HepG2 (cell line): ENCODE measurements around the gene BEST3. TPM values are rescaled to one million over a fixed set of nuclear protein-coding genes. Genes with fewer than 3 reads are reported as not detected.

Experiments
- ATAC-seq: fragments of 200-7000 bp; cut with Tn5 transposase; 3 replicates; pipeline ENCODE4 v1.9.1; 2020; ENCODE audit warnings: mild to moderate bottlenecking, moderate library complexity
- BruUV-seq: library from RNA; stranded (reverse); fragments of 400-500 nt; replicated peaks from 2 replicates; lab custom pipeline; 2021; lab: Mats Ljungman, UMichigan
- CTCF ChIA-PET: fragments of 300-600 bp; formaldehyde crosslinking; extraction: SDS; loops from one replicate; lab custom pipeline; 2021; ENCODE audit warnings: low total read pairs, inconsistent platforms, low intra/inter-chr PET ratio; lab: Yijun Ruan, JAX
- POLR2A ChIA-PET: fragments of 350-600 bp; sonication (Branson Sonifier 250); formaldehyde crosslinking; loops from one replicate; lab custom pipeline; 2020; ENCODE audit warnings: antibody characterized with exemption, inconsistent platforms; lab: Yijun Ruan, JAX
- DNase-seq: peaks from one replicate; pipeline ENCODE4 v3.0.0-alpha.2; 2015; ENCODE audit warnings: low spot score
- FAIRE-seq: peaks from 3 replicates; lab custom pipeline; 2011; peaks lifted over from hg19 to GRCh38; lab: Jason Lieb, UNC
- H2AFZ ChIP-seq: one replicate; pipeline ENCODE4 v1.6.1; 2011; ENCODE audit warnings: low read length, inconsistent platforms
- H3K27ac ChIP-seq: fragments of 300-600 bp; 3 replicates; pipeline ENCODE4 v1.8.0; 2011; ENCODE audit warnings: mixed run types, mild to moderate bottlenecking, mixed read lengths, low read length, inconsistent platforms; ENCODE audit not compliant: insufficient read depth; ENCODE audit errors: extremely low read length
- H3K27me3 ChIP-seq, 2 experiments: fragments of 200-600 bp in 1 of 2; 2 replicates in 1 of 2; 3 replicates in 1 of 2; pipeline versions ENCODE4 v1.6.0 to v1.8.0; 2011; ENCODE audit warnings: low read length in 2 of 2, mild to moderate bottlenecking in 2 of 2, moderate library complexity in 2 of 2, inconsistent platforms in 1 of 2; ENCODE audit not compliant: insufficient read depth in 2 of 2, control insufficient read depth in 1 of 2
- H3K36me3 ChIP-seq, 2 experiments: fragments of 200-600 bp in 1 of 2; replicated peaks in 1 of 2; 2 replicates in 1 of 2; 3 replicates in 1 of 2; pipeline versions ENCODE4 v1.5.1 to v1.8.0; 2011; ENCODE audit warnings: low read length in 2 of 2, inconsistent platforms in 1 of 2; ENCODE audit not compliant: insufficient read depth in 2 of 2, control insufficient read depth in 1 of 2
- H3K4me1 ChIP-seq: 2 replicates; pipeline ENCODE4 v1.5.1; 2012; ENCODE audit warnings: low read length, inconsistent platforms; ENCODE audit not compliant: insufficient read depth
- H3K4me2 ChIP-seq: 2 replicates; pipeline ENCODE4 v1.6.0; 2011; ENCODE audit warnings: low read depth, low read length, inconsistent platforms
- H3K4me3 ChIP-seq, 3 experiments: fragments of 200-600 bp in 1 of 3; sonication (generic), shearing (Covaris generic) in 1 of 3; replicated peaks in 1 of 3; 2 replicates each; pipeline ENCODE4 v1.5.1; 2011 to 2016; ENCODE audit warnings: low read length in 3 of 3, inconsistent platforms in 2 of 3, low read depth in 2 of 3, mild to moderate bottlenecking in 2 of 3, control low read depth in 1 of 3, mixed read lengths in 1 of 3; ENCODE audit not compliant: insufficient read depth in 1 of 3
- H3K79me2 ChIP-seq: one replicate; pipeline ENCODE4 v1.6.1; 2011; ENCODE audit warnings: low read length, inconsistent platforms; ENCODE audit not compliant: insufficient read depth
- H3K9ac ChIP-seq: 2 replicates; pipeline ENCODE4 v1.6.0; 2011; ENCODE audit warnings: mild to moderate bottlenecking, low read depth, low read length, inconsistent platforms; ENCODE audit not compliant: insufficient read depth
- H3K9me3 ChIP-seq: 2 replicates; pipeline ENCODE4 v1.5.1; 2012; ENCODE audit warnings: mild to moderate bottlenecking, low read length
- H4K20me1 ChIP-seq: 2 replicates; pipeline ENCODE4 v1.6.0; 2011; ENCODE audit warnings: inconsistent platforms, mild to moderate bottlenecking, low read length, moderate library complexity; ENCODE audit not compliant: insufficient read depth
- ATF7 ChIP-seq, 2 experiments: fragments of 450-650 bp in 1 of 2; sonication (generic) in 1 of 2; formaldehyde crosslinking in 1 of 2; IDR thresholded peaks; 2 replicates each; pipeline versions ENCODE4 v1.4.0 to v1.6.1; 2016 to 2020; ENCODE audit warnings: antibody characterized with exemption in 1 of 2, mild to moderate bottlenecking in 1 of 2, missing genetic modification reagents in 1 of 2
- ZMAT3 ChIP-seq: sonication (generic); formaldehyde crosslinking; conservative IDR thresholded peaks from 2 replicates; pipeline ENCODE4 v1.7.0; 2021; ENCODE audit warnings: missing genetic modification reagents
- WGBS: methylation state at CpG from one replicate; pipeline ENCODE4 v1.1.6; 2017; ENCODE audit warnings: low lambda C conversion rate; 5-methylcytosine and 5-hydroxymethylcytosine counted together
- in situ Hi-C: cut with HindIII; loops from 2 replicates; pipeline ENCODE4 v1.10.0; 2017; ENCODE audit warnings: low pct_unique_long_range_greater_than_20kb; ENCODE audit not compliant: extremely low pct_ligation_motif_present
- intact Hi-C: fragments of 100-400 bp; cut with micrococcal nuclease; formaldehyde crosslinking; loops from one replicate; pipeline ENCODE4 v1.10.0; 2022; ENCODE audit not compliant: unreplicated experiment
- polyA plus RNA-seq, 8 experiments: library from polyadenylated mRNA; depleted of rRNA in 3 of 8; stranded (reverse) in 7 of 8; unstranded in 1 of 8; fragments of >200 nt; fragmentation: Illumina TruSeq in 4 of 8; extraction: Trizol in 4 of 8; gene quantifications; 2 replicates each; pipeline versions ENCODE4 v1.2.1 to v1.2.3, GENCODE V29; 2011 to 2016; ENCODE audit warnings: low read depth in 4 of 8, missing spikeins in 1 of 8, mixed read lengths in 1 of 8; ENCODE audit not compliant: insufficient read depth in 1 of 8
- total RNA-seq, 5 experiments: library from RNA; depleted of rRNA; stranded (reverse); fragments of >200 nt; fragmentation: Illumina TruSeq; extraction: Trizol; gene quantifications; 2 replicates each; pipeline ENCODE4 v1.2.3, GENCODE V29; 2016; ENCODE audit warnings: low read depth in 1 of 5
- TF ChIP-seq, protein P1 (sequence below): sonication (generic); formaldehyde crosslinking; IDR thresholded peaks from 2 replicates; pipeline ENCODE4 v1.4.0; 2020; ENCODE audit warnings: mild to moderate bottlenecking, missing genetic modification reagents, borderline replicate concordance

BEST3 gene
- total and polyA plus RNA-seq, 2 of the 13 experiments (the other 11 are each of a cell fraction or from before 2014, with no cell fraction given) = not detected

DNA sequence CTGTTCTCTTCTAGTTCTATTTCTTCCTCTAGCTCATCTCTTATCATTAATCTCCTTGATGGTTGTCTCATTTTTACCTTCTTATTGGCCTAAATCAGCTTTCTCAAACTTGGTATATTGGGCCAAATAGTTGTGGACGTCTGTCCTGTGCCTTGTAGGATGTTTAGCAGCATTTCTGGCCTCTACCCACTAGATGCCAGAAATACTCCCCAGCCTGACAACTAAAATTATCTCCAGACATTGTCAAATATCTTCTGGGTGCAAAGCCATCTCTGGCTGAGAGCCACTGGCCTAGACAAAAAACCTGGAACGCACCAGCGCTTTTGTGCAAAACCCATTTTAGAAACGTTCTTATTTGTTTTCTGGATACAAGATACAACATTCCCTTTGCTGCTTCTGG is 49.6 kb downstream of the BEST3 start (continued):
- TF ChIP-seq, protein P1, sequence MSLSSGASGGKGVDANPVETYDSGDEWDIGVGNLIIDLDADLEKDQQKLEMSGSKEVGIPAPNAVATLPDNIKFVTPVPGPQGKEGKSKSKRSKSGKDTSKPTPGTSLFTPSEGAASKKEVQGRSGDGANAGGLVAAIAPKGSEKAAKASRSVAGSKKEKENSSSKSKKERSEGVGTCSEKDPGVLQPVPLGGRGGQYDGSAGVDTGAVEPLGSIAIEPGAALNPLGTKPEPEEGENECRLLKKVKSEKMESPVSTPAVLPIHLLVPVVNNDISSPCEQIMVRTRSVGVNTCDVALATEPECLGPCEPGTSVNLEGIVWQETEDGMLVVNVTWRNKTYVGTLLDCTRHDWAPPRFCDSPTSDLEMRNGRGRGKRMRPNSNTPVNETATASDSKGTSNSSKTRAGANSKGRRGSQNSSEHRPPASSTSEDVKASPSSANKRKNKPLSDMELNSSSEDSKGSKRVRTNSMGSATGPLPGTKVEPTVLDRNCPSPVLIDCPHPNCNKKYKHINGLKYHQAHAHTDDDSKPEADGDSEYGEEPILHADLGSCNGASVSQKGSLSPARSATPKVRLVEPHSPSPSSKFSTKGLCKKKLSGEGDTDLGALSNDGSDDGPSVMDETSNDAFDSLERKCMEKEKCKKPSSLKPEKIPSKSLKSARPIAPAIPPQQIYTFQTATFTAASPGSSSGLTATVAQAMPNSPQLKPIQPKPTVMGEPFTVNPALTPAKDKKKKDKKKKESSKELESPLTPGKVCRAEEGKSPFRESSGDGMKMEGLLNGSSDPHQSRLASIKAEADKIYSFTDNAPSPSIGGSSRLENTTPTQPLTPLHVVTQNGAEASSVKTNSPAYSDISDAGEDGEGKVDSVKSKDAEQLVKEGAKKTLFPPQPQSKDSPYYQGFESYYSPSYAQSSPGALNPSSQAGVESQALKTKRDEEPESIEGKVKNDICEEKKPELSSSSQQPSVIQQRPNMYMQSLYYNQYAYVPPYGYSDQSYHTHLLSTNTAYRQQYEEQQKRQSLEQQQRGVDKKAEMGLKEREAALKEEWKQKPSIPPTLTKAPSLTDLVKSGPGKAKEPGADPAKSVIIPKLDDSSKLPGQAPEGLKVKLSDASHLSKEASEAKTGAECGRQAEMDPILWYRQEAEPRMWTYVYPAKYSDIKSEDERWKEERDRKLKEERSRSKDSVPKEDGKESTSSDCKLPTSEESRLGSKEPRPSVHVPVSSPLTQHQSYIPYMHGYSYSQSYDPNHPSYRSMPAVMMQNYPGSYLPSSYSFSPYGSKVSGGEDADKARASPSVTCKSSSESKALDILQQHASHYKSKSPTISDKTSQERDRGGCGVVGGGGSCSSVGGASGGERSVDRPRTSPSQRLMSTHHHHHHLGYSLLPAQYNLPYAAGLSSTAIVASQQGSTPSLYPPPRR (CRISPR knock-in tag) = no peak

DNA sequence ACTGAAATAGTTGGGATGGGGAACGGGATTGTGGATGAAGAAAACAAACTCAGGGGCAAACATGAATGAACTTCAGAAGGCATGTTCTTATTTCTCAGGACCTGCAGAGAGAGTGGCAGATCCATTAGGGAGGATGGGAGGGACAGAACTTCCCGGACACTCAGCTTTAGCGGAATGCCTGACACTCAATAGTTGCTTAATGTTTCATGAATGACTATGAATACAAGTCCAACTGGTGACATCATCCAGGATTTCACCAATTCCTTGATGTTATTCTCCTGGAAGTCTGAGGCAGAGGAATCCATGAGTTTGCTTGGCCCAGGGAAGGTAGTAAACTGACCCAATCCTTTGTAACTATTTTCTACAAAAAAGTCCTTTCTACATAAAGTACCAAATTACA is 50.6 kb downstream of the BEST3 start:
- DNase-seq (peak; percentile 27), ATAC-seq (no peak), FAIRE-seq (no peak)
- Histone ChIP-seq H3K9ac (no peak overlapping the region), H3K9me3 (no peaks in the 10 kb centered on the region), H3K27ac (no peak overlapping the region), H2AFZ (no peak overlapping the region), H3K4me2 (no peak overlapping the region), H4K20me1 (no peaks in the 10 kb centered on the region), H3K4me1 (no peaks in the 10 kb centered on the region), H3K79me2 (no peaks in the 10 kb centered on the region), H3K27me3 (peaks cover 0 to 11% of the 10 kb centered on the region in 2 experiments; a peak in 2 of 5 replicates), H3K4me3 (no peak overlapping the region), H3K36me3 (no peaks in the 10 kb centered on the region)
- ChIA-PET CTCF (no interaction called here), POLR2A (no interaction called here)
- intact Hi-C loops = no loop called here
- no TSS peak for BruUV-seq
- 5% methylated on average over 3 of the region's 3 CpGs for WGBS
- TF ChIP-seq ZMAT3 (CRISPR knock-in tag) (no peak), ATF7 (IDR thresholded peaks at IDR 0.05) (peak; percentile 48; the same call in 1 of the 2 replicates), ATF7 (CRISPR knock-in tag; IDR thresholded peaks at IDR 0.05) (no peak)
- in situ Hi-C loops = no loop called here
